ENCODE measurements around the gene OSM.

OSM gene

DNA sequence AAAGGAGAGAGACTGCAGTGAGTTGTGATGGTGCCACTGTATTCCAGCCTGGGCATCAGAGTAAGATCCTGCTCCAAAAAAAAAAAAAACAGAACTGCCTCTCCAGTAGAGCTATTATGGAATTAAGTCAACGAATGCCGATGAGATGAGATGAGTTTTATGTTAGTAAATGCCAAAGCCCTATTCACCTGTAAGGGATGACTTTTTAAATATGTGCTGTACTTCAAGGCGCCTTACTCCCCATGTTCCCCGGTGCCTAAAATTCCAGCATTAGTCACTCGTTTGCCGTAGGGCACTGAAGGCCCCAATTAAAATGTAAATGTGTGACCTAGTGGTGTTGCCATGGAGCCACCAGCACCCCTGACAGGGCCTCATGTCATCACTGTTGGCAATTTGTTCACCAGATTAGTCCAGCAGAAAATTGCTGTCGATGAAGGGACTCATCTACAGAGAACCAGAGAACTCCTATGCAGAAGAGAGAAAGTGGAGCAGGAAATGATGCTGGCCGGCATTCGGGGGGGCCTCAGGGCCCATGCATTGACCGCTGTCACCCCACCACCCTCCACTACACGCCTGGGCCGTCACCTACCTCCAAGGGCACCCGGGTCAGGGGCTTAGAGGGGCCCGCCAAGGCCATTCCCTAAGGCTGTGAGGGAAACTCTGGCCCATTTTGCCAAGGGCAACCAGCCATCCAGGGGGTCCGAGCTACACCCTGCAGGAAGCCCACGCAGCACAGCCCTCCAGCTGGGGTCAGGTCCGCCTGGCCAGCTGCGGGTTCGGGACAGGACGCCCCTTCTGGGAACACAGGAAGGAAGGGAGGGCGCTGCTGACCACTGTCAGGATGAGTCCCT, 37.9 kb downstream of the OSM start:
- TF ChIP-seq ZNF384 (IDR thresholded peaks at IDR 0.05) (no peak), CTBP1 (IDR thresholded peaks at IDR 0.05; ENCODE audit: borderline replicate concordance) (no peak), SUZ12 (IDR thresholded peaks at IDR 0.05) (no peak), SP1 (IDR thresholded peaks at IDR 0.05) (no peak), FOXM1 (IDR thresholded peaks at IDR 0.05; ENCODE audit: borderline replicate concordance) (no peak)
- ChIA-PET CTCF (no interaction called here), POLR2A (no interaction called here)
- DNase-seq (ENCODE audit: extremely low spot score) = no peak

DNA sequence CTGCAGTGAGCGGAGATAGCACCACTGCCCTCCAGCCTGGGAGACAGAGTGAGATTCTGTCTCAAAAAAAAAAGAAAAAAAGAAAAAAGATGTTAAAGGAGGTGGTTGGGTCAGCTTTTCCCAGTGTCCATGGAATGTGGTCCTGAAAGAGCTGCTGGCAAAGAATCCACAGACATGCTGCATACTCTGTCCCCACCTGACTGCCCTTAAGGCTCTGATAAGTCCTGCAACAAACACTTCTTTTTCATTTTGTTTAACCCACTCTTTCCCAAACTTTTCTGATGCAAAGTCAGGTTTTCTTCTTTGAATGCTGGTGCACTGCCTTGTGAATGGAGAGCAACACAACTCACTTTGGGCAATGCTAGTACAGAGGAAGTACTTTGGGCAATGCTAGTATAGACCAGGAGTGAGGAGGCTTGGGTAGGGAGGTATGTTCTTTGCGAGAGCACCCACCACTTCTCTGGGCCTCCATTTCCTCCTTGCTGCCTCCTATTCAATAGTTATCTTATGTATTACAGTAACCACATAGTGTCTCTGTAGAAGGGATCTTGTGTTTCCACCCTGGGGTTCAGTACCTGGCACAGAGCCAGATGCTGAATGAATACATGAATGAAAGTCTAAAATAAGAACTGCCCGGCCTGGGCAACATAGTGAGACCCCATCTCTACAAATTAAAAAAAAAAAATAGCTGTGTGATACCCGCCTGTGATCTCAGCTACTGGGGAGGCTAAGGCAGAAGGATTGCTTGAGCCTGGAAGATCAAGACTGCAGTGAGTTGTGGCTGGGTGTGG, 39.0 kb downstream of the OSM start:
- POLR2A ChIA-PET = no interaction called here
- CTCF ChIA-PET = no interaction called here
- DNase-seq (ENCODE audit: extremely low spot score) = no peak
- no peak for TF ChIP-seq BHLHE40 (IDR thresholded peaks at IDR 0.05; ENCODE audit: borderline replicate concordance)
- no peak for TF ChIP-seq FOXA1 (IDR thresholded peaks at IDR 0.05)
- TF ChIP-seq FOXK2 (IDR thresholded peaks at IDR 0.05) = no peak
- no peak for TF ChIP-seq CTBP1 (IDR thresholded peaks at IDR 0.05; ENCODE audit: borderline replicate concordance)
- no peak for TF ChIP-seq TARDBP (IDR thresholded peaks at IDR 0.05)
- TF ChIP-seq ELF4 (IDR thresholded peaks at IDR 0.05) = no peak
- TF ChIP-seq, protein P1, sequence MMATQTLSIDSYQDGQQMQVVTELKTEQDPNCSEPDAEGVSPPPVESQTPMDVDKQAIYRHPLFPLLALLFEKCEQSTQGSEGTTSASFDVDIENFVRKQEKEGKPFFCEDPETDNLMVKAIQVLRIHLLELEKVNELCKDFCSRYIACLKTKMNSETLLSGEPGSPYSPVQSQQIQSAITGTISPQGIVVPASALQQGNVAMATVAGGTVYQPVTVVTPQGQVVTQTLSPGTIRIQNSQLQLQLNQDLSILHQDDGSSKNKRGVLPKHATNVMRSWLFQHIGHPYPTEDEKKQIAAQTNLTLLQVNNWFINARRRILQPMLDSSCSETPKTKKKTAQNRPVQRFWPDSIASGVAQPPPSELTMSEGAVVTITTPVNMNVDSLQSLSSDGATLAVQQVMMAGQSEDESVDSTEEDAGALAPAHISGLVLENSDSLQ (IDR thresholded peaks at IDR 0.05) = no peak
- no peak for TF ChIP-seq SUZ12 (IDR thresholded peaks at IDR 0.05)
- TF ChIP-seq HDGF (IDR thresholded peaks at IDR 0.05; ENCODE audit: borderline replicate concordance) = no peak
- no peak for TF ChIP-seq FOXM1 (IDR thresholded peaks at IDR 0.05; ENCODE audit: borderline replicate concordance)
- no peak for TF ChIP-seq SP1 (IDR thresholded peaks at IDR 0.05)
- no peak for TF ChIP-seq ARNT (IDR thresholded peaks at IDR 0.05)
- no peak for TF ChIP-seq L3MBTL2 (conservative IDR thresholded peaks at IDR 0.05)
- no peak for TF ChIP-seq NFRKB (IDR thresholded peaks at IDR 0.05)
- no peak for TF ChIP-seq ZNF384 (IDR thresholded peaks at IDR 0.05)
- no peak for TF ChIP-seq LEF1 (IDR thresholded peaks at IDR 0.05; ENCODE audit: borderline replicate concordance)

DNA sequence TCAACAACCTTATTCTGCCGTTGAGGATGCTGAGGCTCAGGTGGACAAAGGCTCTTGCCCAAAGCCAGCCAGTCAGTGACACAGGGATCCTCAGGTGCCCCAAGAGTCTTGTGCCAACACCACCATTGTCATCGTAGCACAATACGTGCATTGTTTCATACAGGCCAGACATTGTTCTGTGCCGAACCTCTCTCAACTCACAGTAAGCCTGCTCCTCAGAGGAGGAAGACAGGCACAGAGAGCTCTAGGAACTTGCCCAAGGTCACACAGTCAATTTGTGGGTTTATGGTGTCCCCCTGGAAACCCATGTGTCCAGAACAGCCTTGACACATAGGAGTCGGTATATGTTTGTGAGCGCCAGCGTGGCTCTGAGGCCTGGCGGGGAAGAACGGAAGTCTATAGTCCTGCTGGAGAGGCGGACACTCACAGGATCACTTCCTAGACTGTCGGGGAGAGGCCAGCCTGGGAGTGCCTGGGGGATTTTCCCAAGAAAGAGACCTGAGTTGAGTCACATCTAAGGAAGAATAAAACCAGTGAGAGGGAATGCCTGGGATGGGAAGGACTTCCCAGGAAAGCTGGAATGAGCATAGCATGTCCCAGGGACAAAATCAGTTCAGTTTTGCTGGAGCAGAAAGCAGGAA, 40.3 kb downstream of the OSM start:
- DNase-seq (ENCODE audit: extremely low spot score) = no peak
- ChIA-PET POLR2A (no interaction called here), CTCF (interaction anchor here (0.5 to 0.6 kb wide), 2 partner anchors 20 to 100 kb away, joined by 3 to 4 read pairs; partner anchors contain the start of gene TBC1D10A)
- TF ChIP-seq SP1 (IDR thresholded peaks at IDR 0.05) = no peak
- no peak for TF ChIP-seq L3MBTL2 (conservative IDR thresholded peaks at IDR 0.05)
- no peak for TF ChIP-seq ELF4 (IDR thresholded peaks at IDR 0.05)
- TF ChIP-seq, protein P1 (IDR thresholded peaks at IDR 0.05) = no peak
- TF ChIP-seq NFRKB (IDR thresholded peaks at IDR 0.05) = no peak
- no peak for TF ChIP-seq TARDBP (IDR thresholded peaks at IDR 0.05)
- TF ChIP-seq FOXK2 (IDR thresholded peaks at IDR 0.05) = no peak
- no peak for TF ChIP-seq HDGF (IDR thresholded peaks at IDR 0.05; ENCODE audit: borderline replicate concordance)
- no peak for TF ChIP-seq FOXA1 (IDR thresholded peaks at IDR 0.05)
- TF ChIP-seq BHLHE40 (IDR thresholded peaks at IDR 0.05; ENCODE audit: borderline replicate concordance) = no peak
- TF ChIP-seq LEF1 (IDR thresholded peaks at IDR 0.05; ENCODE audit: borderline replicate concordance) = no peak
- no peak for TF ChIP-seq ARNT (IDR thresholded peaks at IDR 0.05)
- no peak for TF ChIP-seq ZNF384 (IDR thresholded peaks at IDR 0.05)
- TF ChIP-seq CTBP1 (IDR thresholded peaks at IDR 0.05; ENCODE audit: borderline replicate concordance) = no peak
- no peak for TF ChIP-seq FOXM1 (IDR thresholded peaks at IDR 0.05; ENCODE audit: borderline replicate concordance)
- no peak for TF ChIP-seq SUZ12 (IDR thresholded peaks at IDR 0.05)

DNA sequence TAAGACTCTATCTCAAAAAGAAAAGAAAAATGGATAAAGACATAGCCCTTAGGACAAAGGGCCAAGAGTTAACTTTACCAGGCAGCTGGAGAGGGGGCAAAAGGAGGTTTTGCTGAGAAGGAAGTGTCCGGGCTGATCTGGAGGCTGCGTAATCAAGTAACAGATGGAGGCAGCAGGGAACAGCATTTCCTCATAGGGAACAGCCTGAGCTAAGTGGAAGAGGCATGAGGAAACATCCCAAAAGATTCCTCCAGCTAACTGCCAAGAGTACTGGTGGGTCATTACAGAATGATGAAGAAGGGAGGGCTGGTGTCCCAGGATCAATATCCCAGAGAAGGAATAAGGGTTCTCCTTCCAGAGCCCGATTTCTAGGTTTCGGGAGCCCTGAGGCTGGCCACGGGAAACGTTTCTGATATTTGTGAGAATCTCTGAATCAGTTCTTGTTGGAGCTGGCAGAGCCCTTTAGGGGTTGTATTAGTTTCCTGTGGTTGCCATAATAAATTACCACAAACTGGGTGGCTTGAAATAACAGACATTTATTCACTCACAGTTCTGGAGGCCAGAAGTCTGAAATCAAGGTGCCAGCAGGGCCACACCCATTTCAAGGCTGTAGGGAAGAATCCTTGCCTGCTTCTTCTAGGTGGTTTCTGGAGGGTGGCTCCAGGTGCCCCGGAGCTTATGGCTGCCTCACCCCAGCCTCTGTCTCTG, 41.3 kb downstream of the OSM start:
- ChIA-PET POLR2A (no interaction called here), CTCF (interaction anchor here (0.6 kb wide), 1 partner anchor 62 kb away, joined by 4 read pairs; no protein-coding TSS in a partner anchor)
- TF ChIP-seq HDGF (IDR thresholded peaks at IDR 0.05; ENCODE audit: borderline replicate concordance) = no peak
- TF ChIP-seq ARNT (IDR thresholded peaks at IDR 0.05) = no peak
- TF ChIP-seq TARDBP (IDR thresholded peaks at IDR 0.05) = no peak
- TF ChIP-seq LEF1 (IDR thresholded peaks at IDR 0.05; ENCODE audit: borderline replicate concordance) = no peak
- TF ChIP-seq SUZ12 (IDR thresholded peaks at IDR 0.05) = no peak
- TF ChIP-seq FOXA1 (IDR thresholded peaks at IDR 0.05) = no peak
- TF ChIP-seq ELF4 (IDR thresholded peaks at IDR 0.05) = no peak
- TF ChIP-seq, protein P1 (IDR thresholded peaks at IDR 0.05) = no peak
- no peak for DNase-seq (ENCODE audit: extremely low spot score)

All from HEK293T (cell line).